Hepatocyte (in vitro differentiated cells): Measurements from ENCODE around the gene ANKRD28. TPM values are rescaled to one million over a fixed set of nuclear protein-coding genes. Genes with fewer than 3 reads are reported as not detected.

Source experiments
- DNase-seq: peaks from one replicate; pipeline ENCODE4 v3.0.0-alpha.2; 2016; ENCODE audit warnings: low spot score
- H2AFZ ChIP-seq: fragments of 200-600 bp; sonication (generic); 2 replicates; pipeline ENCODE4 v1.6.0; 2016; ENCODE audit warnings: antibody characterized with exemption, mild to moderate bottlenecking
- H3K27ac ChIP-seq: fragments of 200-600 bp; sonication (generic); 2 replicates; pipeline ENCODE4 v1.5.1; 2016; ENCODE audit warnings: mild to moderate bottlenecking
- H3K27me3 ChIP-seq: fragments of 200-600 bp; sonication (generic); 2 replicates; pipeline ENCODE4 v1.6.1; 2016
- H3K36me3 ChIP-seq: fragments of 200-600 bp; sonication (generic); replicated peaks from 2 replicates; pipeline ENCODE4 v1.5.1; 2016; ENCODE audit warnings: low read depth; ENCODE audit not compliant: insufficient read depth
- H3K4me1 ChIP-seq: fragments of 200-600 bp; sonication (generic); 2 replicates; pipeline ENCODE4 v1.5.1; 2016; ENCODE audit warnings: mild to moderate bottlenecking, moderate library complexity; ENCODE audit not compliant: insufficient read depth
- H3K4me2 ChIP-seq: fragments of 200-600 bp; sonication (generic); 2 replicates; pipeline ENCODE4 v1.6.0; 2016
- H3K4me3 ChIP-seq: fragments of 200-600 bp; sonication (generic); 2 replicates; pipeline ENCODE4 v1.5.1; 2016; ENCODE audit warnings: mild to moderate bottlenecking
- H3K79me2 ChIP-seq: fragments of 200-600 bp; sonication (generic); 2 replicates; pipeline ENCODE4 v1.6.0; 2017; ENCODE audit warnings: mild to moderate bottlenecking
- H3K9me2 ChIP-seq: fragments of 200-600 bp; sonication (generic); replicated peaks from 2 replicates; pipeline ENCODE4 v1.6.0; 2017; ENCODE audit warnings: mild to moderate bottlenecking; ENCODE audit not compliant: insufficient read depth
- H3K9me3 ChIP-seq: fragments of 200-600 bp; sonication (generic); 2 replicates; pipeline ENCODE4 v1.5.1; 2016; ENCODE audit warnings: low read depth, mild to moderate bottlenecking
- H4K20me1 ChIP-seq: fragments of 200-600 bp; sonication (generic); 2 replicates; pipeline ENCODE4 v1.6.0; 2016; ENCODE audit warnings: mild to moderate bottlenecking; ENCODE audit not compliant: insufficient read depth, poor library complexity, severe bottlenecking
- EZH2 ChIP-seq: fragments of 200-600 bp; sonication (generic); IDR thresholded peaks from 2 replicates; pipeline ENCODE4 v1.6.1; 2016; ENCODE audit warnings: antibody characterized with exemption, mild to moderate bottlenecking, borderline replicate concordance
- EZH2phosphoT487 ChIP-seq: fragments of 200-600 bp; sonication (generic); IDR thresholded peaks from one replicate; pipeline ENCODE4 v1.6.1; 2018; ENCODE audit warnings: antibody characterized with exemption, mild to moderate bottlenecking, low read depth, moderate library complexity; ENCODE audit not compliant: unreplicated experiment, severe bottlenecking
- WGBS: methylation state at CpG from one replicate; pipeline ENCODE4 v1.1.6; 2016; ENCODE audit warnings: low lambda C conversion rate; ENCODE audit errors: missing lambda C conversion rate; 5-methylcytosine and 5-hydroxymethylcytosine counted together
- polyA plus RNA-seq: library from polyadenylated mRNA; unstranded; fragments of >200 nt; fragmentation: Nextera tagmentation; extraction: Ambion mirVana; gene quantifications from 2 replicates; pipeline ENCODE4 v1.2.1, GENCODE V29; 2016
- total RNA-seq: library from RNA; depleted of rRNA; stranded (reverse); fragments of >200 nt; gene quantifications from 2 replicates; pipeline ENCODE4 v1.2.3, GENCODE V29; 2014
- TF ChIP-seq, protein P1 (sequence below): fragments of 200-600 bp; sonication (generic); IDR thresholded peaks from 2 replicates; pipeline ENCODE4 v1.5.1; 2016; ENCODE audit warnings: antibody characterized with exemption, mild to moderate bottlenecking; ENCODE audit not compliant: poor library complexity

The ANKRD28 gene
- total and polyA plus RNA-seq, 2 experiments from 2014 or later, result 12.3 to 40.6 TPM

DNA sequence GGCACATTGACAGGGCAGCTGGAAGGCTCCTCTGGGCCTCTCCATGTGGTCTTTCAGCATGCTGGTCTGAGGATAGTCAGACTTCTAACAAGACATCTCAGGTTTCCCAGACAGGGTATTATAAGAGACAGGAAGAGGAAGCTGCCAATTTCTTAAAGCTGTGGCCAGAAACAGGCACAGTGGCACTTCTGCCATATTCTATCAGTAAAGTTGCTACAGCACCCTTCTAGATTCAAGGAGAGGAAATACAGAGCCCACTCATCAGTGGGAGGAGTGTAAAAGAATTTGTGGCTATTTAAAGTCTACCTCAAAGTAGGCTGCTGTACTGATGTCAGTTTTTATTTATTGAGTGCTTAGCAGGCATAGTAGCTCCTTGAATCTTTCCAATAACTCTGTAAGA lies 140.8 kb downstream of the ANKRD28 start:
- H4K20me1 ChIP-seq, result no peaks in the 10 kb centered on the region
- no peaks in the 10 kb centered on the region for H3K9me3 ChIP-seq
- no peaks in the 10 kb centered on the region for H3K79me2 ChIP-seq
- no peaks in the 10 kb centered on the region for H3K36me3 ChIP-seq
- H3K4me1 ChIP-seq, result peaks cover 6% of the 10 kb centered on the region
- H3K27ac ChIP-seq, result peak overlapping the region; percentile 57
- peak overlapping the region; percentile 2 for H3K4me2 ChIP-seq
- H3K4me3 ChIP-seq, result no peak overlapping the region
- DNase-seq, result peak; percentile 39
- TF ChIP-seq EZH2, result no peak
- no peak for TF ChIP-seq EZH2phosphoT487
- TF ChIP-seq, protein P1, sequence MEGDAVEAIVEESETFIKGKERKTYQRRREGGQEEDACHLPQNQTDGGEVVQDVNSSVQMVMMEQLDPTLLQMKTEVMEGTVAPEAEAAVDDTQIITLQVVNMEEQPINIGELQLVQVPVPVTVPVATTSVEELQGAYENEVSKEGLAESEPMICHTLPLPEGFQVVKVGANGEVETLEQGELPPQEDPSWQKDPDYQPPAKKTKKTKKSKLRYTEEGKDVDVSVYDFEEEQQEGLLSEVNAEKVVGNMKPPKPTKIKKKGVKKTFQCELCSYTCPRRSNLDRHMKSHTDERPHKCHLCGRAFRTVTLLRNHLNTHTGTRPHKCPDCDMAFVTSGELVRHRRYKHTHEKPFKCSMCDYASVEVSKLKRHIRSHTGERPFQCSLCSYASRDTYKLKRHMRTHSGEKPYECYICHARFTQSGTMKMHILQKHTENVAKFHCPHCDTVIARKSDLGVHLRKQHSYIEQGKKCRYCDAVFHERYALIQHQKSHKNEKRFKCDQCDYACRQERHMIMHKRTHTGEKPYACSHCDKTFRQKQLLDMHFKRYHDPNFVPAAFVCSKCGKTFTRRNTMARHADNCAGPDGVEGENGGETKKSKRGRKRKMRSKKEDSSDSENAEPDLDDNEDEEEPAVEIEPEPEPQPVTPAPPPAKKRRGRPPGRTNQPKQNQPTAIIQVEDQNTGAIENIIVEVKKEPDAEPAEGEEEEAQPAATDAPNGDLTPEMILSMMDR, result no peak
- H2AFZ ChIP-seq, result no peak overlapping the region
- H3K9me2 ChIP-seq, result no peaks in the 10 kb centered on the region
- H3K27me3 ChIP-seq, result no peaks in the 10 kb centered on the region

DNA sequence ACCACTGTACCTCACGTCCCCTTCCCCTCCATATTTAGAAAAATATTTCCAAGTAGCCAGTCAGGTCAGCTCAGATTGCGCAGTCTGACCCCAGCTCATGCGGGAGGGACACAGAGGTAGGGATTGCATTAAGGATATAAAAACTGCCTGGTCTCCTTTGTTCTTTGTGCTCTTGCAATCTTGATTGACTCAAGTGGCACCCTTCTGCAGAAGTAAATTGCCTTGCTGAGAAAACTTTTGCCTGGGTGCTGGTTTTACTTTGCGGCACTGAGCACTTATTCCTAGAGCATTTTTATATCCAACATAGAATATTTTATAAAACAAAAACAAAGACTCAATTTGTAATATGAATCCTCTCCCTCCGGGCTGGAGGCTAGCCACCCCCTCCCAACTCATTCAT lies 141.4 kb downstream of the ANKRD28 start:
- Histone ChIP-seq H2AFZ (no peak overlapping the region), H3K79me2 (no peaks in the 10 kb centered on the region), H3K4me3 (no peak overlapping the region), H3K27ac (peak overlapping the region; percentile 57), H3K36me3 (no peaks in the 10 kb centered on the region), H3K4me1 (peaks cover 6% of the 10 kb centered on the region), H3K9me2 (no peaks in the 10 kb centered on the region), H3K9me3 (no peaks in the 10 kb centered on the region), H3K27me3 (no peaks in the 10 kb centered on the region), H4K20me1 (no peaks in the 10 kb centered on the region), H3K4me2 (peak overlapping the region; percentile 2)
- TF ChIP-seq, protein P1, result no peak
- TF ChIP-seq EZH2phosphoT487, result no peak
- no peak for TF ChIP-seq EZH2
- WGBS, result 61% methylated on average over 5 of the region's 5 CpGs
- no peak for DNase-seq

DNA sequence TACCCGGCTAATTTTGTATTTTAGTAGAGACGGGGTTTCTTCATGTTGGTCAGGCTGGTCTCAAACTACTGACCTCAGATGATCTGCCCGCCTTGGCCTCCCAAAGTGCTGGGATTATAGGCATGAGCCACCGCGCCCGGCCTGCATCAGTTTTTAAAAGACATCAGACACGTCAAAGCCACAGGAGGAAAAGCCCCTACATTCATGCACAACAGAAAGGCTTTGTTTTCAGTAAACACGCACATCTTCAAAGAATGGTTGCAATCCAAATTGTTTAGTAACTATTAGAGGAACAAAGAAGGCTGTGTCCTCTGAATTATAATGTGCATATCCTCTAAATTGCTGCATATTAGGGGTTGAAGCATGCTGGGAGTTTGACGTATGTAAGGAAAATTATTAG lies 142.9 kb downstream of the ANKRD28 start:
- Histone ChIP-seq H2AFZ (no peak overlapping the region), H3K36me3 (no peaks in the 10 kb centered on the region), H3K9me3 (no peaks in the 10 kb centered on the region), H3K4me1 (peaks cover 6% of the 10 kb centered on the region), H3K79me2 (no peaks in the 10 kb centered on the region), H4K20me1 (no peaks in the 10 kb centered on the region), H3K27ac (no peak overlapping the region), H3K27me3 (no peaks in the 10 kb centered on the region), H3K4me2 (no peak overlapping the region), H3K4me3 (no peak overlapping the region), H3K9me2 (no peaks in the 10 kb centered on the region)
- 80% methylated on average over 9 of the region's 9 CpGs for WGBS
- DNase-seq, result no peak
- TF ChIP-seq EZH2phosphoT487, result no peak
- TF ChIP-seq, protein P1, result no peak
- no peak for TF ChIP-seq EZH2

DNA sequence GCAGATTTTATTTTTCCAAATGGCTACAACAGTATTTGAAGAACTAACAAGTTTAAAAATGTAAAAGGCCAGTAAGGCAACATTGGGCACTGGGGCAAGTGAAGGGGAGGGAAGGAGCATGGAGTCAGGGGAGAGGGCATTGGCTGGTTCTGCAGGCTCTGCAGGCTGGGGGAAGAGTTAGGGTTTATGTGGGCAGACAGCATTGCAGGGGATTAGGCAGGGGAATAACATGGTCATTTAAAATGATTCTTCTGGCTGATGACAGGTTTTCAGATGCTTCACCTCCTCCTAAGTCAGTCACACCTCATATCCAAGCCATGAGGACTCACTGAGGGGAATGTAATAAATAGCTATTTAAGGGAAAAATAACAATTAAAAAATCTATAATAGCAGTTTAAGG lies 143.7 kb downstream of the ANKRD28 start:
- Histone ChIP-seq H3K4me1 (peaks cover 6% of the 10 kb centered on the region), H3K9me3 (no peaks in the 10 kb centered on the region), H3K9me2 (no peaks in the 10 kb centered on the region), H3K36me3 (no peaks in the 10 kb centered on the region), H2AFZ (no peak overlapping the region), H4K20me1 (no peaks in the 10 kb centered on the region), H3K4me2 (no peak overlapping the region), H3K27ac (no peak overlapping the region), H3K4me3 (no peak overlapping the region), H3K79me2 (no peaks in the 10 kb centered on the region), H3K27me3 (no peaks in the 10 kb centered on the region)
- TF ChIP-seq, protein P1, result no peak
- TF ChIP-seq EZH2 (no peak), EZH2phosphoT487 (no peak)
- DNase-seq, result no peak
